ENCODE results near the gene ANKRD33B. TPM values are rescaled to one million over a fixed set of nuclear protein-coding genes. Genes with fewer than 3 reads are reported as not detected.

ANKRD33B gene
- total RNA-seq, 1 experiment from 2014 or later: 10.9 TPM

- ChIA-PET RAD21 (ENCODE audit: low non-redundant PET in 1 of 2, low total read pairs in 2 of 2, uncharacterized antibody in 2 of 2, unreplicated experiment in 2 of 2) (no interaction called here), CTCF (no interaction called here), POLR2A (no interaction called here)
- H3K79me2 ChIP-seq (ENCODE audit: insufficient read depth, low read length): no peaks in the 10 kb centered on the region
- H3K36me3 ChIP-seq (ENCODE audit: control insufficient read depth in 1 of 2, insufficient read depth in 2 of 2, low read length in 2 of 2): no peaks in the 10 kb centered on the region; a peak in 1 of 4 replicates
- H3K4me1 ChIP-seq (ENCODE audit: control insufficient read depth in 1 of 2, insufficient read depth in 2 of 2, low read length in 2 of 2): no peaks in the 10 kb centered on the region
- H3K27ac ChIP-seq (ENCODE audit: low read depth, low read length): no peak overlapping the region
- no peak for ATAC-seq
- no peak overlapping the region for H2AFZ ChIP-seq (ENCODE audit: low read depth, low read length, poor library complexity, severe bottlenecking)
- H3K9me3 ChIP-seq (ENCODE audit: control insufficient read depth in 1 of 2, insufficient read depth in 1 of 2, low read depth in 1 of 2, low read length in 2 of 2): no peaks in the 10 kb centered on the region
- DNase-seq (ENCODE audit: low read depth, low spot score): no peak
- no peak overlapping the region for H3K4me2 ChIP-seq (ENCODE audit: low read length)
- no peaks in the 10 kb centered on the region for H4K20me1 ChIP-seq (ENCODE audit: insufficient read depth)
- intact Hi-C loops (cut with micrococcal nuclease): no loop called here
- no TSS peak for BruUV-seq (replicated peaks)
- H3K4me3 ChIP-seq (replicated peaks in 1 of 2; ENCODE audit: low read depth in 1 of 2, low read length in 2 of 2): no peak overlapping the region
- H3K27me3 ChIP-seq (ENCODE audit: insufficient read depth, low read length): no peaks in the 10 kb centered on the region
- no peaks in the 10 kb centered on the region for H3K9me2 ChIP-seq (ENCODE audit: insufficient read depth)
- TF ChIP-seq SIN3A (IDR thresholded peaks at IDR 0.05; ENCODE audit: low read depth) (no peak), EGR1 (IDR thresholded peaks at IDR 0.05; ENCODE audit: low read depth) (no peak)
- no peak overlapping the region for H3K9ac ChIP-seq (ENCODE audit: low read length)
Measured at GRCh38 chr5:10655972-10656830, 92.3 kb downstream of the ANKRD33B start.

DNA sequence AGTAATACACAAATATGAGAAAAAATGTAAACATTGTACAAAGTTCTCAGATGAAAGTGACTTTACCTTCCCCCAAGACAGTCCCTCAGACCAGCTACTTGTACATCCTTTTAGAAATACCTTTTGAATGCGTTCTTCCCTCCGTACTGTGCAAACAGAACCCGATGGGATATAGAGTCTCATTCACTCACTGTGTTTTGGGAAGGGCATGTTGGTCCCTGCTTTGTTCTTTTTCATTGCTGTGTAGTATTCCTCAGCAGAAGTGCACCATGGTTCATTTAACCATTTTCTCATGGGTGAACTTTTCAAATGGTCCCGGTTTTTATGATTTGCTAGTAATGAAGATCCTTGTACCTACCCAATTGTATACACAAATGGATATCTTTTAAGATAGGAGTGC, 94.4 kb downstream of the ANKRD33B start:
- Histone ChIP-seq H3K4me3 (replicated peaks in 1 of 2; ENCODE audit: low read depth in 1 of 2, low read length in 2 of 2) (no peak overlapping the region), H3K9me3 (ENCODE audit: control insufficient read depth in 1 of 2, insufficient read depth in 1 of 2, low read depth in 1 of 2, low read length in 2 of 2) (no peaks in the 10 kb centered on the region), H3K4me1 (ENCODE audit: control insufficient read depth in 1 of 2, insufficient read depth in 2 of 2, low read length in 2 of 2) (no peaks in the 10 kb centered on the region), H3K9ac (ENCODE audit: low read length) (no peak overlapping the region), H2AFZ (ENCODE audit: low read depth, low read length, poor library complexity, severe bottlenecking) (no peak overlapping the region), H3K4me2 (ENCODE audit: low read length) (no peak overlapping the region), H4K20me1 (ENCODE audit: insufficient read depth) (no peaks in the 10 kb centered on the region), H3K79me2 (ENCODE audit: insufficient read depth, low read length) (no peaks in the 10 kb centered on the region), H3K36me3 (ENCODE audit: control insufficient read depth in 1 of 2, insufficient read depth in 2 of 2, low read length in 2 of 2) (no peaks in the 10 kb centered on the region), H3K27me3 (ENCODE audit: insufficient read depth, low read length) (no peaks in the 10 kb centered on the region), H3K27ac (ENCODE audit: low read depth, low read length) (no peak overlapping the region), H3K9me2 (ENCODE audit: insufficient read depth) (no peaks in the 10 kb centered on the region)
- ATAC-seq (no peak), DNase-seq (ENCODE audit: low read depth, low spot score) (no peak)
- TF ChIP-seq EZH2 (IDR thresholded peaks at IDR 0.05): no peak
- TF ChIP-seq EGR1 (IDR thresholded peaks at IDR 0.05; ENCODE audit: low read depth): no peak
- TF ChIP-seq POLR2A (IDR thresholded peaks at IDR 0.05; ENCODE audit: borderline replicate concordance, extremely low read depth, insufficient read depth, insufficient read length): no peak
- no peak for TF ChIP-seq YY1 (IDR thresholded peaks at IDR 0.05; ENCODE audit: extremely low read depth, insufficient replicate concordance, low read depth, low read length)
- TF ChIP-seq, protein P1, sequence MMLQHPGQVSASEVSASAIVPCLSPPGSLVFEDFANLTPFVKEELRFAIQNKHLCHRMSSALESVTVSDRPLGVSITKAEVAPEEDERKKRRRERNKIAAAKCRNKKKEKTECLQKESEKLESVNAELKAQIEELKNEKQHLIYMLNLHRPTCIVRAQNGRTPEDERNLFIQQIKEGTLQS (IDR thresholded peaks at IDR 0.05): no peak
- BruUV-seq (replicated peaks): no TSS peak
- CTCF ChIA-PET: no interaction called here
- RAD21 ChIA-PET (ENCODE audit: low non-redundant PET in 1 of 2, low total read pairs in 2 of 2, uncharacterized antibody in 2 of 2, unreplicated experiment in 2 of 2): no interaction called here
- POLR2A ChIA-PET: no interaction called here
- intact Hi-C loops (cut with micrococcal nuclease): no loop called here

Measured in HCT116 (cell line).